ENCODE data around the gene CD40LG.

Gene CD40LG

DNA sequence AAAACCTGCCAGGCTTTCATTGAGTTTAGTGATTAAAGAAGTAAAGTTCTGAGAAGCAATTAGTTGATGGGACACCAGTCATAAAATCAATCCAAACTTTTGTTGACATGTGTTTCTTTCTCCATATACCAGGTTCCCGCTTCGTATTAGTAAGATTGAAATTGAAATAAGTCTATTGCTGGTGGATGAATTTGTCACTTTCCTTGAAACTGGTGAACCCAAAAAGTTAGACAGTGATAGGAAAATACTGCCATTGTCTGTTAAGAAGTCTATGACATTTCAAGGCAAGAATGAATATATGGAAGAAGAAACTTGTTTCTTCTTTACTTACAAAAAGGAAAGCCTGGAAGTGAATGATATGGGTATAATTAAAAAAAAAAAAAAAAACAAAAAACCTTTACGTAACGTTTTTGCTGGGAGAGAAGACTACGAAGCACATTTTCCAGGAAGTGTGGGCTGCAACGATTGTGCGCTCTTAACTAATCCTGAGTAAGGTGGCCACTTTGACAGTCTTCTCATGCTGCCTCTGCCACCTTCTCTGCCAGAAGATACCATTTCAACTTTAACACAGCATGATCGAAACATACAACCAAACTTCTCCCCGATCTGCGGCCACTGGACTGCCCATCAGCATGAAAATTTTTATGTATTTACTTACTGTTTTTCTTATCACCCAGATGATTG, at the start of gene CD40LG:
TSS of gene CD40LG (plus strand) at position 482 of the 684 bp plus-strand sequence. CDS start at position 573, 91 bp downstream.
- DNase-seq = no peak

DNA sequence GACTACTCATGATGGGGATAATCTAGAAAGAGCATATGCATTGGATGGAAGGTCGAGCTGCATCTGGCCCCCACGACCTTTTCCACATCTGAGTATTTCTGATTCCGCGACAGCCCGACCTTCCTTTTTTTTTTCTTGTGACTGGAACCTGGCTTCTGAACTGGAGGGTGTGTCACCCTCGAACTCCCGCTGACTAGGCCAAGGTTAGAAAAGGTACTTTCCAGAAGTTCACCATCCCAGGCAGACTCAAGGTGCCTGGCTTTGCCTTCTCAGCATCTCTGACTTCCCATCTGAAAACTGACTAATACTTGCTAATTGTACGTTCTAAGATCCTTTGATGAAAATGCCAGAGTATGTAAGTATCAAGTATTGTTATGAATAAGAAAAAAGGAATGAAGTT, 49.3 kb upstream of the CD40LG start:
- no peak for DNase-seq

DNA sequence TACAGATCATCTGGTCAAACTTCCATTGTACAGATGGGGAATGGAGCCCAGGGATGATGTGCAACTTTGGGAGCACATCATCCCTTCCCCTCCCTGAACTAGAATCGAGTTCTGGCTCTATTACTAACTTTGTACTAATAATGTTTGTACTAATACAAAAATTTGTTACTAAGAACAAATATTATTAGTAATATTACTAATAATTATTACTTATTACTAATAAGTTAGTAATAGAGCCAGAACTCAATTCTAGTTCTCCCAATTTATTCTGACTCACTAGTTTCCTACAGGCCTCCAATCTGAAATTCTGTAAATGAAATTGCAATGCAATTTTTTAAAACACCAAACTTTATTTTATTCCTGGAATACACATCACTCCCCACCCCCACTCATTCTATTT, 47.9 kb upstream of the CD40LG start:
- DNase-seq = no peak

DNA sequence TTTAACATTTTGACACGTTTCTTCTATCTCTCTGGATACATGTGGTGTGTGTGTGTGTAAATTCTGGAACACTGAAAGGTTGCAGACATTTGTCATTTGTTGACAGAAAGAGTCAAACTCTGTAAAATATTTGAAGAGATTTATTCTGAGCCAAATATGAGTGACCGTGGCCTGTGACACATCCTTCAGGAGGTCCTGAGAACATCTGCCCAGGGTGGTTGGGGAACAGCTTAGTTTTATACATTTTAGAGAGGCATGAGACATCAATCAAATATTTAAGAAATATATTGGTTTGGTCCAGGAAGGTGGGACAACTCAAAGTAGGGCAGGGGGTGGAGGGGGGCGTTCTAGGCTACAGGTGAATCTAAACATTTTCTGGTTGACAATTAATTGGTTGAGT, 40.7 kb upstream of the CD40LG start:
- no peak for DNase-seq

DNA sequence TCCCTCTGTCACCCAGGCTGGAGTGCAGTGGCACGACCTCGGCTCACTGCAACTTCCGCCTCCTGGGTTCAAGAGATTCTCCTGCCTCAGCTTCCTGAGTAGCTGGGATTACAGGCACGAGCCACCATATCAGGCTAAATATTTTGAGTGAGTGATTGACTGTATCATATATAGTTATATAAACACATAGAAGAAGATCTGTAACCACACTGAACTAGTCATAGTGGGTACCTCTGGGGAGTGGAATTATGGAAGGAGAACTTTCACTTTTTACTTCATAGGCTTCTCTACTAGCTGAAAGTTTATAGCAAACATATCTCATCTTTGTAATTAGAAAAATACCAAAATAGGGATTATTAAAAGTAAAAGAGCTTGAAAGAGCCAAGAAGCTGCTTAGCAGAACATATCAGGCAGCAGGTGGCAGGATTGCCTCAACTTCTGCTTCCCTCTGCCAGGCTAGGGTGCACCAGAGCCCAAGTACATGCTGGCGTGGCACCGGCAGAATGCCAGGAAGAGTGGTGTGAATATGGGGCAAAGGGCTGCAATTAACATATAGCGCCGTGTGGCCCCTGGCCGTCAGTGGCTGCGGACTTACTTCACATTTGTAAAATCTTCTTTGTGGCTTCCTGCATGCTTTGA, 39.5 kb upstream of the CD40LG start:
- DNase-seq = no peak

DNA sequence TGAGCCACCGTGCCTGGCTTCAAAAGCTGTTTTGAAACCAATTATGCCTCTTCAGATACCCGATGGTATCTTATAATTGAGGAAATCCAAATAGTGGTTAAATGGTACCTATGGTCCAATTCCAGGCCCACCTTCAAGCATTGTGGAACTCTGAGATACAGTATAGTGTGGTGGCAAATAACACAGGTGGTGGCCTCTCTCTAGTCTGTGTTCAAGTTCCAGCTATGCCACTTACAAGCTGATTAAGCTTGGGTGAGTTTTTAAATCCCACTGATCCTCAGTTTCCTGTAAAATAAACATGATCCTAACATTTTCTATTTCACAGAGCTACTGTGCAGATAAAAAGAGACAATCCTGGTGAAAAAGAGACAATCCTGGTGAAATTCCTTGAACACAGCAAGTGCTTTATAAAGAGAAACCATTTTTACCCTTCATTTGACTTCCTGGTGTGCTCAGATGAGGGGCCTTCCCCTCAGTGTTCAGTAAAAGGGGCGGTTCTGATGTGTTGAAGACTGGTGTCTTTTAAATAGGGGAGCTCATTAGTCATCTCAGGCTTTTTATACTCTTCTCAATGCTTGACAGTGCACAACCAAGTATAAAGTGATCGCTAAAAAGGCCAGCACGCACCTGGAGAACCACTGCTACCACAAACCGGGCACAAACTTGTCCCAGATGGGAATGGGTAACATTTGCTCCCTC, 30.8 kb upstream of the CD40LG start:
- no peak for DNase-seq

DNA sequence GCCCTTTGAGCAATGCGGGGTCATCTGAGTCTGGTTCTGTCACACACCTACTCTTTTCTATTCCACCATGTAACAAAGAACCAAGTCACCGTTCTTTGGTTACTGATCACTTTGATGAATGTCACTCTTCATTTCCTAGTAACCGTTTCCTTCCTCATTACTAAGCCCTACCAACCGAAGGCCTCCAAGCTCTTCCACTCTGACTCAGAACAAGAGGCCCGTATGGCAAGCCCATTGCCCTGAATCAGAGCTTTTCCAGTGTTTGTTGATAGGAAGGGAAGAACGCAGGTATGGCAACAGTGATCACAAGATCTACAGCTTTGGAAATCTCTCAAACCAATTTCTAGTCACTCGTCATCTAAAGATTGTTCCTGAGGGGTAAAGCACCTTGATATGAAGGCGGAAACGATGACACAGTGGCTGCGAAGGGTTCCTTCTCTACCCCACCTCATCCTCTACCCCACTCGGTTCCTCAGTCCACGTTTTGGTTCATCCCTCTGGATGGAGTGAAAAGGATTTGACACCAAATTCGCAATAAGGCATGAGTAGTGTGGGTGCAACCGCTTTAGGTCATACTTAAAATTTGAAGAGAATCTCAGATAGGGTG, 28.0 kb upstream of the CD40LG start:
- no peak for DNase-seq

DNA sequence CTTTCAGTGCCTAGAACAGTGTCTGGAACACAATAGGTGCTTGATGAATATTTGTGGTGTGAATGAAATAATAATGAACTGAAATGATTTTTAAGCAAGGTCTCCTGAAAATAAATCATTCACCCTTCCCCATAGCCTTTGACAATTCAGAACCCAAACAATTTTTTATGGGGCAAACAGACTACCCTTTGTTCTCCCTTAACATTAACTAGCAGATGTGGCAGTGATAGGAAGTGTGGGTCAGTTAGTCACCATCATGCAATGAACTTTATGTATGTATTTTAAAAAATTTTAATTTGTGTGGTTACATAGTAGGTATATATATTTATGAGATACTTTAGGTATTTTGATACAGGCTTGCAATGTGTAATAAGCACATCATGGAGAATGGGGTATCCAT, 27.2 kb upstream of the CD40LG start:
- DNase-seq = no peak

DNA sequence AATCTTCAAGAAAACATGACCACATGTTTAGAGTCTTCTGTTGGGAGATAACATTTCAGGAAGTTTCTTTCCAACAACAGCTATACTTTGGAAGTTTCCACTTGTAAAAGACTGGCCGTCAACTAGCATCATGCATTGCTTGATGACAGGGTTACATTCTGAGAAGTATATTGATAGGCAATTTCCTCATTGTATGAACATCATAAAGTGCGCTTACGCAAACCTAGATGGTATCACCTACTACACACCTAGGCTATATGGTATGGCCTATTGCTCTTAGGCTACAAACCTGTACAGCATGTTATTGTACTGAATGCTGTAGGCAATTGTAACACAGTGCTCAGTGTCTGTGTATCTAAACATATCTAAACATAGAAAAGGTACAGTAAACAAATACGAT, 25.4 kb upstream of the CD40LG start:
- DNase-seq = no peak

DNA sequence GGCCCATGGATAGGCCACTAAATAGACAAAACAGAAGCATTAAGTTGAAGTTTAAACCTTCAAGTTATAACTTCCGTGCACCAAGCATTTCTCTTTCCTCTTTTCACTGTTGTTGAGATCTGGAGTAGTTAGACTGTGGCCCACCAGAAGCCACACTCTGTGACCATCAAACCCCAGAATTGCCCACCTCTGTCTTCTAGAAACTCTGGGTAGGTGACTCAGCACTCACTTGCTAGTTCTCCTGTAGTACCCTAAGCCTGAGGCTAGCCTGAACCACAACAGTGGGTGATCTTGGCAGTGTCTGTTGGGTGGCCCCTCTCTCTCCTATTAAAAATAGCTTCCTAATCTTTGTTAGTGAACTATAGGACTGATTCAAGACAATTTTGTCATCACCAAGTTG, 24.6 kb upstream of the CD40LG start:
- DNase-seq = no peak

DNA sequence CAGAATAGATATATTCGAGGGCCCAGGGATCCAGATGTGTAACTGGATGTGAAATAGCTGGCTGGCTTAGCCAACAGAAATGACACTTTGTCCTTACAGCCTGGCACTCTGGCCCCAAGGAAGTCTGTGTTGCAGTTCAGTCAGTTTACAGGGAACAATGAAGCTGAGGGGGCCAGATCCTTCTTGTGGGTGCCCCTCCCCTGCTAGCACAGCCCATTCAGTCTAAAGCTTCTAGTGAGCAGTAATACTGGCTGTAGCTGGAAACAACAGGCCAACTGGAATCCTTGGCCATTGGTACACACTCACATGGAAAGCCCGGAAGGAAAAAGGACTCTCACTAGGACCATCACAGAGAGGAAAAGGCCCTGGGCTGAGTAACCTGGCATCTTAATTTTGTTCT, 22.7 kb upstream of the CD40LG start:
- DNase-seq = no peak

DNA sequence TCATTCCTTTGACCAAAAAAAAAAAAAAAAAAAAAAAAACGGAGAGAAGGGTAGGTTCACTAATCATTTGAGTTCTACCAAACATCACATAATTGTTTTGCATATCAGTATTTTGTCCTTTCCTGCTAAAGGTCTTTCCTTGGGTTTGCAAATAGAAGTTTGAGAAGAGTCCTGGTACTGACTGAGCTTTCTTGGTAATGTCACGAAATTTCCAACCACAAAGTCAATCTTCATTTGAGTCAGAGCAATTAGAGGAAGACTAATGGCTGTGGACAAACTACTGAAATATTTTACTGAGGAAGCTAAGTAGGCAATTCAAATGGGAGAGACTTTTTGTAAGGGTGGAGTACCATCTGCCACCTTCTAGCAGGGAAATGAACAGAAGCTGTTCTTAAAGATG, 21.7 kb upstream of the CD40LG start:
- DNase-seq = no peak

DNA sequence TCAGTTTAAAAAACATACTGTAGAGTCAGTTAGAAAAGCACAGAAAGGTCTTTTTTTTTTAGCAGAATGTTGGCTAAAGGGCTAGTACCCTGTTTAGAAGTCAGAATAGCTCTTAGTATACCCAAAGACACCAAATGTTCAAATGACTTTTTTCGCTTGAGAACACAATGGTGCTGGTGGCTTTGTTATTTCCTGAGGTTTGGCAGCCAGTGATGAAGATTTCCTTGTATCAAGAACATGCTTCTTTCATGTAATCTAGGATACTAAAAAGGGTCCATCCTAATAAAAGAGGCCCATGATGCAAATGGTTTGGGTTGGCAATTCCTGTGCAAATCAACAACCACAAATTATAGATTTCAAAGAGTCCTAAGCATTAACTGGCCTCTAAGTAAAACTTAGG, 21.1 kb upstream of the CD40LG start:
- no peak for DNase-seq

DNA sequence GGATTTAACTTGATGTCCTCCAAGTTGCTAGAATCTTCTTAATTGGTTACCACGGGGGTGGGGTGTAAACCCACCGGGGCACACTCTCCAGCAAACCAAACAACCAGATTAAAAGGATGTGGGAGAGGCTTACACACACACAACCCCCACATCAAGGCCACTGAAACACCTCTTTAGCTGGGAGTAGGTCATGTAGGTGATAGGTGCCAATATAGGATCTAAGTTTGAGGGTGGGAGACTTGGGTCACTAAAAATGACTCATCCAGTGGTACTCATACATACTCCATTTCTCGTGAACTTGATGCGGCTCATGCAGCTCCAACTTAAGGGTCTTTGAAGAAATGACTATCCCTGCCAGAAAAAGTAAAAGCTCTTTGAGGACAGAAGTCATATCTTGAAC, 20.5 kb upstream of the CD40LG start:
- DNase-seq = no peak

DNA sequence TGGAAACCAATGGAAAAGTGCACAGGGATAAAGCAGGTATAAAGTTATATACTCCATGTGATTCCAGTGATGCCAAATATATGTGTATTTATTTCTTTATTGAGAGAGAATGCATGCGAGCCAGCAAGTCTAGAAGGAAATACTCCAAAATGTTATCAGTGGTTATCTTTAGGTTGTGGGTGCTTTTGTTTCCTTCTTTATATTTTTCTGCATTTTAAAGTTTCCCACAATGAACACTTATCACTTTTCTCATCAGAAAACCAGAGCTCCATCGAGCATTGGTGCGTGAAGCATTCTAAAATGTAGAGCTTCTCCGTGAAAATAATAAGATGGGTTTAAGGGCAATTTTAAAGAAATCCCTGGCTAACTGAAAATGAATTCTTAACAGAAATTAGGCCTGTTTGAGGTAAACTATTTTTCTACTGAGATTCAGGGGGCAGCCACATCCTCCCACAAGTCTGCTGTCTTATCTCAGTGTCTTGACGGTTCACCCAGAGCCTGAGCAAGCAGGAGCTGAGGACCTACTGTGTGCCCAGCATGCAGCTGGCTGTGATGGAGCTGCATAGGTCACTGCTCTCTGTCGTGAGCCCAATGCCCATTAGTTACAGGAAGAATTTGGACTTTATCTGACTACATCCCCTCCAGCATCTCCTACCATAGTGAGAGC, 18.7 kb upstream of the CD40LG start:
- no peak for DNase-seq

DNA sequence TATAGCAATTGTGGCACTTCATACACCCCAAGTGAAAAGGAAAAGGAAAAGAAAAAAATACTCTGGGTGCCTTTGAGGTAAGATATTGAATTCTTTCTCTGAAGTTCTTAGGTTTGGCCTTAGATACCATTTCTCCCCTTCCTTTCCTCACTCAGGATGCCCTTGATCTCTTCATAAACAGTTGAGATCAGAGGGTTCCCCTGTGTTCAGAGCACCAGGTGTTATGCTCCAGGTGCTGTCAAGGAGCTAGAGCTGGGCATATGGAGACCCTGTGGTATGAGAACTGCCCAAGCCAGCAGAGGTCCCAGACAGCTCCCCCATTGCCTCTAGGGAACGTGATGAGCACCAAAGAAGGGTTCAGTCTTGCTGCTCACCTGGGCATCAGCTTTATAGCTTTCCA, 17.1 kb upstream of the CD40LG start:
- DNase-seq = no peak

DNA sequence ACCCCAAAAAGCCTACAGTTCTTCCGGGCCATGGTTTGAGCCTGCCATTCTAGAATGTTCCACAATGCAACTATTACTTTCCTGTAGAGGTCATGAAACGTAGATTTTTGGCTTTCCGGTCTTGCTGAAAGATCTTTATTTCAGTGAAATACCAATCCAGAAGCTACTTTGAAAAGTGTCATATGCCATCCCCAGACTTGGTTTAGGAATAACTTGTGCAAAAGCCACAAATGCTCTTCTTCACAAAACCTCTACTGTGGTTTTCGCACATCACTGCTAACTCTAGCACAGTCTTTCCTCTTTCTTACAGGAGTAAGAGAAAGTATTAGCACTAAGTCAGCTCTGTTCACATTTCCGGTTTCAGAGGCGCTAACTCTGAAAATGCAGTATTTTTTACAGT, 12.7 kb upstream of the CD40LG start:
- DNase-seq = no peak

DNA sequence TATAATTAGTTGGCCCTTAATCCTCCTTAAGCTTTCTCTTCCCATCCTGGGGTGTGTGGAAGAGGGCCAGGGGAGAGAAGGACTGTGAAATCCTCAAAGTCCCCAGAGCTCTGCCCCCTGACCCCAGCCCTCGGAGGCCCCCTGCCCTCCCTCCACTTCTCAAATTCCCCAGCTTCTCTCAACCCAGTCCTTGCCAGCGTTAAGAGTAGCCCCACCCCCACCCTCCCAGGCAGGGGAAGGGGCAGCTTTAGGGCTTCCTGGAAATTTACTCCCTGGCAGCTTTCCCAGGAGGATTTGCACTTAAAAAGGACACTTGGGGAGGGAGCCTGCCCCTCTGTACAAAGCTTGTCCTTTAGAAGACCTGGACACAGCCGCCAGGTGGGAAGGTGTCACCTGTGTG, 11.8 kb upstream of the CD40LG start:
- no peak for DNase-seq

DNA sequence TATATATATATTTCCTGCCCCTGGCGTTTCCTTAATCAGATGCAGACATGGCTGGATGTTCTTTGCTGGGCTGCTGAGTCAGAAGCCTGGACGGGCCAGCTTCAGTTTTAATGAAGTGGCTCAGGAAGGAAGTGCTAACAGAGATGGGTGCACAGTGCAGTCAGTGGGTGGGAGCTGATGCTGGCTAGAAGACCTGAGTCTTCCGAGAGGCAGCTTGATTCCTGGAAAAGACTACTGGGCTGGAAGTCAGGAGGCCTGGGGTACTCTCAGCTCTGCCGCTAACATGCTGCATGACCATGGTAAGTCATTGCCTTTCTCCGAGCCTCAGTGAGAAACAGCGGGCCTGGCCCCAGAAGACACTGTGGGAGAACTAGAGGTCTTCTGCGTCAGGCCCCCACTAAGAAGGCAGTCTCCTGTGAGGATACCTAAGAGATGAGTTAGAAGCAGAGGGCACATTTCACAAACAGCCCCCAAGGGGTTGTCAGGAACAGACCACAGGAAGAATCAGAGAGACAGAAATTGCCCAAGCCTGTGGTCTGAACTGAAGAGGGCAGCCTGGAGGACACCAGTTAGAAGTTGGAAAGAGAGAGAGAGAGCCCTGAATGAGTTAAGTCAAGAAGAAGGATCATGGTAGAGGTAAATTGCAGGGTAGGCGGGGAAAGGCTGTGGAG, 8.3 kb upstream of the CD40LG start:
- no peak for DNase-seq

DNA sequence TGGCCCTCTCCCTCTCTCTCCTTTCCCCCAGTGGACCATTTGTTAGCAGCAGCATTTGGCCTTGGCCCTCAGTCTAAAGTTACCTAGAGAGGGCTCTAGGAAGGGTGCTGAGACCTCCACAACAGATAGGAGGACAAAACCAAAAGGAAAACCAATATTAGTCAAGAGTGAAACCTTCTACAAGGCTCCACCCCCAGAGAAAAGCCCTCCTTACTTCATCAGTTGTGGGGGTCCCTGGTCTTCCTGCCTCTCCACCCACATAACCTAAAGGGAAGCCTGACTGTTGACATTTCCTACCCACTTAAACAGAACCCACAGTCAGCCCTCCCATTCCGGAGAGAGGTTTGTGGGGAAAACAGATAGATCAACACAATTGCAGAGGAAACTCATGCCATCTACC, 4.7 kb upstream of the CD40LG start:
- no peak for DNase-seq

DNA sequence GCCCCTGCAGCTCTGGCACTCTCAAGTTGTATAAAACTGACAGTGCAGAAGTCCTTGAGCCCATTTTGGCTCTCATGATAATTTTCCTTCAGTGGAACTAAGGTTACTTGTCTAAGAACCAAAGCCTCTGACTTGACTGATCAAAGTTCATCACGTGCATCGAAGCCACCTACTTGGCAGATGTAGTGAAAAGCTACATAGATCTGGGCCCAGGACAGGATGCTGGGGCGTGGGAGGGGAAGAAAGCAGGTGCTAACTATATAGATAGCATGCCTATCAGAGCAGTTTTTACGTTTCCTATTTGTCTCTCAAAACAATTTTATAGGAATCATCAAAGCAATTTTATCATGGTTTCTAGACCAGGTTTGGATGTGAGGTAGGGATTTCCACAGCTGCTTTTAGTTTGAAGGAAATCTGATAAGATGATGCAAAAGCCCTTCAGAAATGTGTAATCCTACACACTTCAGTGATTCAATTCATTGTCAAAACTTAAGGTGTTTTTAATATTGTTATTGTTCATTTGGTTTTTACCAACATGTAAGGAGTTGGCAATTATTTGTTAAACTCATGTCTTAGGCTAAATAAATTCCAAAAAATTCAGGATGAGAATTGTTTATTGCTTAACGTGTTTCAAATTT, 1.2 kb upstream of the CD40LG start:
- DNase-seq = no peak

DNA sequence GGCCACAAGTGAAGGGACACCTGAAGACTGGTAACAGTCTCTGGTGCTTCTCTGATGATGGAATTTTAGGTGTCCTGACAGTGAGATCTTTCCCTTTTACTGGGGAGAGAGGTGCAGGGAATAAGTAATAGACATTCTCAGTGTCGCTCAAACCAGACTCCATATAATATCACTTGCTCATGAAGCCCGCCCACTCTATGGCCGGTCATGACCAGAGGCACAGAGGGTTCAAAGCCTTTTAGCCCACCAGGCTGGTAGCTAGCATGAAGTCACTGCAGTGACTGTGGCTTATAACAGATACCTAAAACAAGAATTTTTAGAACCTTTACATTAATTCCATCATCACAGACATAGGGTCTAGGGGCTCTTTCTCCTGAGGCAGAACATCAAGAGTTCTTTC, 2.9 kb downstream of the CD40LG start:
- DNase-seq = no peak
